ENCODE results near the gene RIMBP2.

Gene RIMBP2

GRCh38 chr12:130611026-130611905, 104.8 kb downstream of the RIMBP2 start:
- Histone ChIP-seq H3K36me3 (ENCODE audit: control insufficient read depth, insufficient read depth, low read length) (no peaks in the 10 kb centered on the region), H3K9ac (no peak overlapping the region), H3K27ac (no peak overlapping the region), H3K4me1 (no peaks in the 10 kb centered on the region), H2AFZ (no peak overlapping the region), H3K4me2 (ENCODE audit: low read length) (no peak overlapping the region), H3K4me3 (ENCODE audit: low read depth, low read length) (no peak overlapping the region), H3K79me2 (peaks cover 14% of the 10 kb centered on the region), H3K9me3 (ENCODE audit: control insufficient read depth, low read length) (no peaks in the 10 kb centered on the region), H3K27me3 (ENCODE audit: control insufficient read depth, insufficient read depth, low read length) (no peaks in the 10 kb centered on the region)
- no peak for TF ChIP-seq CTCF (IDR thresholded peaks at IDR 0.05)

- Histone ChIP-seq H3K4me2 (ENCODE audit: low read length) (no peak overlapping the region), H3K27me3 (ENCODE audit: control insufficient read depth, insufficient read depth, low read length) (no peaks in the 10 kb centered on the region), H2AFZ (no peak overlapping the region), H3K27ac (no peak overlapping the region), H3K4me3 (ENCODE audit: low read depth, low read length) (no peak overlapping the region), H3K79me2 (peaks cover 13% of the 10 kb centered on the region), H3K9ac (no peak overlapping the region), H3K9me3 (ENCODE audit: control insufficient read depth, low read length) (no peaks in the 10 kb centered on the region), H3K4me1 (no peaks in the 10 kb centered on the region), H3K36me3 (ENCODE audit: control insufficient read depth, insufficient read depth, low read length) (no peaks in the 10 kb centered on the region)
- TF ChIP-seq CTCF (IDR thresholded peaks at IDR 0.05) = no peak
Observed at GRCh38 chr12:130609966-130610365, 106.1 kb downstream of the RIMBP2 start.

DNA sequence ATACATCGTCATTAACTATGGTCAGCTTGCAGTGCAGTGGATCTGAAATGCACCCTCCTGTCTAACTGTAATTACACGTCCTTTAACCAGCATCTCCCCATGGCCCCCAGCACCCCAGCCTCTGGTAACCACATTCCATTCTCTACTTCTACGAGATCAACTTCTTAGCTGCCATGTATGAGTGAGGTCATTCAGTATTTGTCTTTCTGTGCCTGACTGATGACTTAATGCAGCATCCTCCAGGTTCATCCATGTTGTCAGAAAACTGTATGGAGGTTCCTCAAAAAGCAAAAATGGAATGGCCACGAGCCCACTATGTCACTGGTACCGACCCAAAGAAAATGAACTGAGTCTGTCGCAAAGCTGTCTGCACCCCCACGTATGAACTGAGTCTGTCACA, 107.3 kb downstream of the RIMBP2 start:
- TF ChIP-seq CTCF (IDR thresholded peaks at IDR 0.05) = no peak
- no peak overlapping the region for H3K9ac ChIP-seq
- no peaks in the 10 kb centered on the region for H3K4me1 ChIP-seq

DNA sequence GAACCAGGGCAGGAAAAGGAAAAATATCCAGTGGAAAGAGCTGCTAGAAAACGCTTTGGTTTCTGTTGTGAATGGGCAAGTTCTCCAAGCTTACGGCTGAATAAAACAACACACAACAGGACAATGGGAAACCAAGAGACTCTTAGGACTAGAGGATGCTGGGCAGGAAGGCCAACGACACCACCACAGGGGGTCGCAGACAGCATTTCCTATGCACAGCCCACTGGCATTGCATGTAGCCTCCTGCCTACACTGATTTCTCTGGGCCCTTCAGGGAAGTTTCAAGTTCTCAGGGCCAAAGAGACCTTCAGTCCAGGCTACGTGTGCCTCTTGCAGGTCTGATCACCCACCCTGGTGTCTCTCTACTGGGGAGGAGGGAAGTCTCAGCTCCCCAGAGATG, 108.0 kb downstream of the RIMBP2 start:
- H3K9me3 ChIP-seq (ENCODE audit: control insufficient read depth, low read length) = no peaks in the 10 kb centered on the region
- no peaks in the 10 kb centered on the region for H3K4me1 ChIP-seq
- H3K27ac ChIP-seq = no peak overlapping the region
- no peak overlapping the region for H3K4me3 ChIP-seq (ENCODE audit: low read depth, low read length)
- H2AFZ ChIP-seq = no peak overlapping the region
- no peak for TF ChIP-seq CTCF (IDR thresholded peaks at IDR 0.05)
- no peak overlapping the region for H3K9ac ChIP-seq
- peaks cover 18% of the 10 kb centered on the region for H3K79me2 ChIP-seq
- H3K36me3 ChIP-seq (ENCODE audit: control insufficient read depth, insufficient read depth, low read length) = no peaks in the 10 kb centered on the region
- H3K4me2 ChIP-seq (ENCODE audit: low read length) = no peak overlapping the region
- no peaks in the 10 kb centered on the region for H3K27me3 ChIP-seq (ENCODE audit: control insufficient read depth, insufficient read depth, low read length)

More for the DNA sequence above, 107.3 kb downstream of the RIMBP2 start:
- no peaks in the 10 kb centered on the region for H3K36me3 ChIP-seq (ENCODE audit: control insufficient read depth, insufficient read depth, low read length)
- H3K4me2 ChIP-seq (ENCODE audit: low read length) = no peak overlapping the region
- H3K9me3 ChIP-seq (ENCODE audit: control insufficient read depth, low read length) = no peaks in the 10 kb centered on the region
- peaks cover 16% of the 10 kb centered on the region for H3K79me2 ChIP-seq
- no peak overlapping the region for H3K4me3 ChIP-seq (ENCODE audit: low read depth, low read length)
- no peak overlapping the region for H3K27ac ChIP-seq
- H2AFZ ChIP-seq = no peak overlapping the region
- H3K27me3 ChIP-seq (ENCODE audit: control insufficient read depth, insufficient read depth, low read length) = no peaks in the 10 kb centered on the region

DNA sequence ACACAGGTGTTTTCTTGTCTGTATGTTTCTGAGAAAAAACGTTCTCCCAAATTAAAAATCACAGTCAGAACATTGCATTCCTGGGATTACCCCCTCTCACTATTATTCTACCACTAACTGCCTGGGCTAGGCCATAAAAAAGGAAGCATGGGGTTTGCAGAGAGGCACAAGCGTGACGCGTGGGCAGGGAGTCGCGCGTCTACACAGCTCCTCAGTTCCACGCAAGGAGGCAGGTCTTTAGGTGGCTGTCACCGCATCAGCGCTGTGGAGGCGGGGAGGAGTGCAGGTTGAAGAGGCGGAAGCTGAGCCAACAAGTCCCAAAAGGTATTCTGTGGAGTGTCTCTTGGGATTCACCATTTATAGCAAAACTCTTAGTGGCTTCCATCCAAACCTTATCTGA, 109.9 kb downstream of the RIMBP2 start:
- H2AFZ ChIP-seq = no peak overlapping the region
- H3K9me3 ChIP-seq (ENCODE audit: control insufficient read depth, low read length) = no peaks in the 10 kb centered on the region
- no peak overlapping the region for H3K4me2 ChIP-seq (ENCODE audit: low read length)
- peaks cover 18% of the 10 kb centered on the region for H3K79me2 ChIP-seq
- H3K4me3 ChIP-seq (ENCODE audit: low read depth, low read length) = no peak overlapping the region
- H3K27me3 ChIP-seq (ENCODE audit: control insufficient read depth, insufficient read depth, low read length) = no peaks in the 10 kb centered on the region
- H3K9ac ChIP-seq = no peak overlapping the region
- TF ChIP-seq CTCF (IDR thresholded peaks at IDR 0.05) = no peak
- no peak overlapping the region for H3K27ac ChIP-seq
- H3K4me1 ChIP-seq = no peaks in the 10 kb centered on the region
- no peaks in the 10 kb centered on the region for H3K36me3 ChIP-seq (ENCODE audit: control insufficient read depth, insufficient read depth, low read length)

Data from parathyroid adenoma (tissue), 2 donors.